Chondrocyte (in vitro differentiated cells): ENCODE measurements around the gene CFAP119. TPM values are rescaled to one million over a fixed set of nuclear protein-coding genes. Genes with fewer than 3 reads are reported as not detected.
A peak's percentile ranks its signal among the peaks of the same experiment; 100 is the strongest.

Source experiments
- DNase-seq: peaks from one replicate; pipeline ENCODE4 v3.0.0; 2021; ENCODE audit warnings: mixed read lengths, low spot score
- H3K27ac Mint-ChIP-seq: one replicate; pipeline ENCODE4 v1.8.0; 2021; ENCODE audit warnings: mild to moderate bottlenecking, moderate library complexity, mixed read lengths; ENCODE audit not compliant: unreplicated experiment
- H3K27me3 Mint-ChIP-seq: 2 replicates; pipeline ENCODE4 v1.8.0; 2021; ENCODE audit warnings: low read depth, mixed read lengths
- H3K36me3 Mint-ChIP-seq: 2 replicates; pipeline ENCODE4 v1.8.0; 2021; ENCODE audit warnings: low read depth, mixed read lengths
- H3K4me1 Mint-ChIP-seq: 2 replicates; pipeline ENCODE4 v1.8.0; 2021; ENCODE audit warnings: low read depth, mild to moderate bottlenecking, mixed read lengths
- H3K4me3 Mint-ChIP-seq: one replicate; pipeline ENCODE4 v1.8.0; 2021; ENCODE audit warnings: mild to moderate bottlenecking, moderate library complexity, mixed read lengths; ENCODE audit not compliant: unreplicated experiment
- H3K9me3 Mint-ChIP-seq: 2 replicates; pipeline ENCODE4 v1.8.0; 2021; ENCODE audit warnings: low read depth, mixed read lengths
- total RNA-seq: library from RNA; stranded (reverse); gene quantifications from 3 replicates; pipeline ENCODE4 v1.2.1, GENCODE V29; 2021
- TF ChIP-seq, protein P1 (sequence below): fragments of 200-600 bp; sonication (generic); IDR thresholded peaks from 2 replicates; pipeline ENCODE4 v1.5.0; 2021; ENCODE audit warnings: antibody characterized with exemption, mild to moderate bottlenecking, moderate library complexity

CFAP119 gene
- total RNA-seq, 1 donor from 2014 or later, result 6.3 TPM

DNA sequence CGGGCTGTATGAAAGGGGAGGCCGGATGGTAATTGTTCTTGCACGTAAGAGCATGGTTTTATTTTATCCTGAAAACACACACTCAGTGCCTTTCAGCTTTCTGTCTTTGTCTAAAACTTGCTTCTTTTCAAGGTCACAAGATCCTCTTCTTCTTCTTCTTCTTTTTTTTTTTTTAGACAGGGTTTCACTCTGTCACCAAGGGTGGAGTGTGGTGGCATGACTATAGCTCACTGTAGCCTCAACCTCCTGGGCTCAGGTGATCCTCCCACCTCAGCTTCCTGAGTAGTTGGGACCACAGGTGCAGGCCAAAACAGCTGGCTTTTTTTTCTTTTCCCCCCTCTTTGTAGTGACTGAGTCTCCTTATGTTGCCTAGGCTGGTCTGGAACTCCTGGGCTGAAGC, 41.1 kb upstream of the CFAP119 start:
- Mint-ChIP-seq H3K27me3 (no peaks in the 10 kb centered on the region), H3K4me3 (no peak overlapping the region), H3K4me1 (peaks cover 19% of the 10 kb centered on the region), H3K36me3 (no peaks in the 10 kb centered on the region), H3K9me3 (no peaks in the 10 kb centered on the region), H3K27ac (no peak overlapping the region)
- TF ChIP-seq, protein P1, sequence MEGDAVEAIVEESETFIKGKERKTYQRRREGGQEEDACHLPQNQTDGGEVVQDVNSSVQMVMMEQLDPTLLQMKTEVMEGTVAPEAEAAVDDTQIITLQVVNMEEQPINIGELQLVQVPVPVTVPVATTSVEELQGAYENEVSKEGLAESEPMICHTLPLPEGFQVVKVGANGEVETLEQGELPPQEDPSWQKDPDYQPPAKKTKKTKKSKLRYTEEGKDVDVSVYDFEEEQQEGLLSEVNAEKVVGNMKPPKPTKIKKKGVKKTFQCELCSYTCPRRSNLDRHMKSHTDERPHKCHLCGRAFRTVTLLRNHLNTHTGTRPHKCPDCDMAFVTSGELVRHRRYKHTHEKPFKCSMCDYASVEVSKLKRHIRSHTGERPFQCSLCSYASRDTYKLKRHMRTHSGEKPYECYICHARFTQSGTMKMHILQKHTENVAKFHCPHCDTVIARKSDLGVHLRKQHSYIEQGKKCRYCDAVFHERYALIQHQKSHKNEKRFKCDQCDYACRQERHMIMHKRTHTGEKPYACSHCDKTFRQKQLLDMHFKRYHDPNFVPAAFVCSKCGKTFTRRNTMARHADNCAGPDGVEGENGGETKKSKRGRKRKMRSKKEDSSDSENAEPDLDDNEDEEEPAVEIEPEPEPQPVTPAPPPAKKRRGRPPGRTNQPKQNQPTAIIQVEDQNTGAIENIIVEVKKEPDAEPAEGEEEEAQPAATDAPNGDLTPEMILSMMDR, result no peak
- no peak for DNase-seq

DNA sequence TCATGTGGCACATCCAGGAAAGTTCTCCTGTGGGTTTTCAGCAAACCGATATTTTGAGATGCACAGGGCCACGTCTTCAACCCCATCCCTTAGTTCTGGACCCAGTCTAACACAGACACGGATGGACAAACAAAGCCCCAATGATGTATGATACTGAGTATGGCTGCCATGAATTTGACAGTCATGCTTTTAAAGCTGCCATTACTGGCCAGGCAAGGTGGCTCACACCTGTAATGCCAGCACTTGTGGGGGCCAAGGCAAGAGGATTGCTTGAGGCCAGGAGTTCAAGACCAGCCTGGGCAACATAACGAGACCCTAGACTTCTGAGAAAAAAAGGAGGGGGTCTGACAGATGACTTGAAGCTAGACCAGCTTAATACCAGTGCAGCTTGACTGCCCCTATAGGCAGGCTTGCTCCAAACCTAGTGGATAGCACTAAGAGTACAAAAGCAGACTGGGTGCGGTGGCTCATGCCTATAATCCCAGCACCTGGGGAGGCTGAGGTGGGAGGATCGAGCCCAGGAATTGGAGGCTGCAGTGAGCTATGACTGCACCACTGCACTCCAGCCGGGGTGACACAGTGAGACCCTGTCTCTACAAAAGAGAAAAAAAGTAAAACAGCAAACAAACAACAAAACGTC, 35.9 kb upstream of the CFAP119 start:
- Mint-ChIP-seq H3K4me3 (no peak overlapping the region), H3K4me1 (no peaks in the 10 kb centered on the region), H3K36me3 (no peaks in the 10 kb centered on the region), H3K27ac (no peak overlapping the region), H3K9me3 (no peaks in the 10 kb centered on the region), H3K27me3 (no peaks in the 10 kb centered on the region)
- no peak for DNase-seq
- TF ChIP-seq, protein P1, result peak; percentile 22

DNA sequence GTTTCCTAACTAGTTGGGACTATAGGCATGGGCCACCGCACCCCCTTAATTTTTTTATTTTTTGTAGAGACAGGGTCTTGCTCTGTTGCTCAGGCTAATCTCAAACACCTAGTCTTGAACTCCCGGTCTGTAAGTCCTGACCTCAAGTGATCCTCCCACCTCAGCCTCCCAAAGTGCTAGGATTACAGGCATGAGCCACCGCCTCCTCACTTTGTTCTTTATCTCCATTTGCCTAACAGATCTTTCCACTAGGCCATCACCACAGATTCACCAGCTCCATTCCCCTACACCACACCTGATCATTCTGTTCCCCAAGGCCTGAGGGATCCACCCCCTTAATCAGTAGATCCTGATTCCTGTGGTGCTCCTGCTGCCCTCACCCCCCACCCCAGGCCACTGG, 32.8 kb upstream of the CFAP119 start:
- H3K27ac Mint-ChIP-seq, result no peak overlapping the region
- TF ChIP-seq, protein P1, result no peak

DNA sequence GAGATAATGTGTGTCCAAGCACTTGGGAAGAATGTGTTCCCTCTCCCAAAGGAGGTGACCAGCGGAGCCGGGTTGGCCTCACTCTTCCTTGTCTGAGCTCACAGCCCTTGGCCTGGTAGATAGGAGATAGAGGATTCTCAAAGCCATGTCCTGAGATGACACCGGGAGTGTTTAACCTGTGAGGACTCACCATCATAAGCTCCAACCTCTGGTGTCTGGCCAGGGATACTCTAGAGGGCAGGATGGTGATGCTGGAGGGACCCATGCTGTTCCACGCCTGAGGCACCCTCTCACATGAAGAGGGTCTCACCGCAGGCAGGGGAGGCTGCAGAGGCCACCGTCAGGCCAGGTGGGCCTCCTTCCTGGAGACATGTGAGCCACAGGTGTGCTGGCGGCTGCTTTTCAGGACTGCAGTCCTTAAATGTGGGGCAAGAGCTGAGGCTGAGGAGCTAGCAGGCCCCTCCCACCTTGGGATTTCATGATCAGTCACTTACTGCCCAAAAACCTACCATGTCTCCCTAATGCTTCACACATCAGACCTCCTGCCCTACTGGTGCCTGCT, 31.7 kb upstream of the CFAP119 start:
- Mint-ChIP-seq H3K27me3 (no peaks in the 10 kb centered on the region), H3K27ac (no peak overlapping the region), H3K36me3 (no peaks in the 10 kb centered on the region), H3K9me3 (no peaks in the 10 kb centered on the region), H3K4me1 (no peaks in the 10 kb centered on the region), H3K4me3 (no peak overlapping the region)
- DNase-seq, result no peak
- TF ChIP-seq, protein P1, result no peak

More for the DNA sequence above, 32.8 kb upstream of the CFAP119 start:
- Mint-ChIP-seq H3K4me1 (no peaks in the 10 kb centered on the region), H3K4me3 (no peak overlapping the region), H3K27me3 (no peaks in the 10 kb centered on the region), H3K9me3 (no peaks in the 10 kb centered on the region), H3K36me3 (no peaks in the 10 kb centered on the region)
- DNase-seq, result no peak

DNA sequence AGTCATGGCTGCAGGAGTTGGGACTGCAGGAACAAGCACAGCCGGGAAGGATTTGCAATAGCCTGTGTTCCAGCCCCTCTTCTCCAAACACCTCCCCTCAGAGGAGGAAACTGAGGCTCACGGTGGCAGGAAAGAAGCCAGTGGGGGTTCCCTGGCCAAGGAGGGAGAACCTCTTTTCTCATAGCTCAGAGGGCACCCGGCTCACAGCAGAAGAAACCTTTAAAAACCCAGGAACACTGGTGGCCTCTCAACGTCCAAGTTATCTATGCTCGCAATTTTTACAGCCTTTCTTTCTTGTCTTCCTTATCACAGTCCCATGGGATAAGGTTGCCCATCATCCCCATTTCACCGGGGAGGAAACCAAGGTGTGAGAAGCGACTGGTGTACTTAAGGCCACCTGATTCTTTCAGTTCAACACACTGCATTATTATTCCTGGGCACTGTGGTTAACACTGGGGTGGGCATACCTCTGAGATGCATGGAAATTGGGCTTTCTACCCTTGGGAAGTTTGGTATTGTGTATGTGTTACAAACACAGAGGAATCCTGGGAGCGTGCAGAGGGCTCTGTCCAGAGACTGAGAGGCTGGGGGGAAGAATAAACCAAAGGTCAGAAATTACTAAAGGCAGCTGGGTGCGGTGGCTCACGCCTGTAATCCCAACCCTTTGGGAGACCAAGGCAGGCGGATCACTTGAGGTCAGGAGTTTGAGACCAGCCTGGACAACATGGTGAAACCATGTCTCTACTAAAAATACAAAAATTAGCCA, 25.9 kb upstream of the CFAP119 start:
- Mint-ChIP-seq H3K27me3 (no peaks in the 10 kb centered on the region), H3K27ac (peak overlapping the region; percentile 89), H3K4me3 (peak overlapping the region; percentile 86), H3K36me3 (peaks cover 8% of the 10 kb centered on the region), H3K9me3 (no peaks in the 10 kb centered on the region), H3K4me1 (peaks cover 23% of the 10 kb centered on the region)
- no peak for DNase-seq
- TF ChIP-seq, protein P1, result no peak
